Measurements from ENCODE around the gene MFSD6. TPM values are rescaled to one million over a fixed set of nuclear protein-coding genes. Genes with fewer than 3 reads are reported as not detected.
"Not testable (repeated sequence)": the region's sequence is repeated elsewhere in the genome, so short reads cannot be mapped to it uniquely, and the experiment has no call there.

MFSD6 gene
- total RNA-seq, 2 donors from 2014 or later, result 61.0 to 75.1 TPM

- DNase-seq (ENCODE audit: low spot score) (no peak), ATAC-seq (ENCODE audit: insufficient number of reproducible peaks, low FRiP score, low read depth) (no peak)
- Histone ChIP-seq H3K4me1 (ENCODE audit: control insufficient read depth in 1 of 2, low read depth in 2 of 2) (no peaks in the 10 kb centered on the region), H3K27ac (no peak overlapping the region), H3K9me3 (no peaks in the 10 kb centered on the region), H3K27me3 (replicated peaks; ENCODE audit: insufficient read depth) (no peaks in the 10 kb centered on the region), H3K36me3 (peaks cover 5% of the 10 kb centered on the region), H3K4me3 (no peak overlapping the region)
- no peak for TF ChIP-seq CTCF (IDR thresholded peaks at IDR 0.05)
Measured at GRCh38 chr2:190488516-190489233, 80.5 kb downstream of the MFSD6 start.

- DNase-seq (ENCODE audit: low spot score) (no peak), ATAC-seq (ENCODE audit: insufficient number of reproducible peaks, low FRiP score, low read depth) (no peak)
- H3K4me3 ChIP-seq, result no peak overlapping the region
- no peak overlapping the region for H3K27ac ChIP-seq
- no peaks in the 10 kb centered on the region for H3K9me3 ChIP-seq
- H3K36me3 ChIP-seq, result peaks cover 5% of the 10 kb centered on the region
- H3K27me3 ChIP-seq (replicated peaks; ENCODE audit: insufficient read depth), result no peaks in the 10 kb centered on the region
- no peaks in the 10 kb centered on the region for H3K4me1 ChIP-seq (ENCODE audit: control insufficient read depth in 1 of 2, low read depth in 2 of 2)
- no peak for TF ChIP-seq CTCF (IDR thresholded peaks at IDR 0.05)
Measured at GRCh38 chr2:190489475-190489874, 81.3 kb downstream of the MFSD6 start.

GRCh38 chr2:190490502-190490901, 82.3 kb downstream of the MFSD6 start:
- Histone ChIP-seq H3K4me1 (ENCODE audit: control insufficient read depth in 1 of 2, low read depth in 2 of 2) (no peaks in the 10 kb centered on the region), H3K9me3 (no peaks in the 10 kb centered on the region), H3K36me3 (peaks cover 5% of the 10 kb centered on the region), H3K27ac (no peak overlapping the region), H3K27me3 (replicated peaks; ENCODE audit: insufficient read depth) (no peaks in the 10 kb centered on the region), H3K4me3 (no peak overlapping the region)
- no peak for DNase-seq (ENCODE audit: low spot score)
- TF ChIP-seq CTCF (IDR thresholded peaks at IDR 0.05), result no peak
- no peak for ATAC-seq (ENCODE audit: insufficient number of reproducible peaks, low FRiP score, low read depth)

- no peaks in the 10 kb centered on the region for H3K9me3 ChIP-seq
- ATAC-seq (ENCODE audit: insufficient number of reproducible peaks, low FRiP score, low read depth) (no peak), DNase-seq (ENCODE audit: low spot score) (no peak)
- H3K4me1 ChIP-seq (ENCODE audit: control insufficient read depth in 1 of 2, low read depth in 2 of 2), result no peaks in the 10 kb centered on the region
- peaks cover 5% of the 10 kb centered on the region for H3K36me3 ChIP-seq
- H3K4me3 ChIP-seq, result no peak overlapping the region
- H3K27ac ChIP-seq, result no peak overlapping the region
- no peak for TF ChIP-seq CTCF (IDR thresholded peaks at IDR 0.05)
- no peaks in the 10 kb centered on the region for H3K27me3 ChIP-seq (replicated peaks; ENCODE audit: insufficient read depth)
Measured at GRCh38 chr2:190493095-190493494, 84.9 kb downstream of the MFSD6 start.

- not testable (repeated sequence) for ATAC-seq (ENCODE audit: insufficient number of reproducible peaks, low FRiP score, low read depth); H3K36me3 ChIP-seq
Measured at GRCh38 chr2:190494600-190495227, 86.6 kb downstream of the MFSD6 start.

More at GRCh38 chr2:190494600-190495227, 86.6 kb downstream of the MFSD6 start:
- not testable (repeated sequence) for H3K4me1 ChIP-seq (ENCODE audit: control insufficient read depth in 1 of 2, low read depth in 2 of 2); H3K9me3 ChIP-seq; H3K27ac ChIP-seq; DNase-seq (ENCODE audit: low spot score); H3K4me3 ChIP-seq; H3K27me3 ChIP-seq (replicated peaks; ENCODE audit: insufficient read depth)

All from thoracic aorta (tissue), 2 donors.